ENCODE measurements around the gene MTHFD1L.
"Not testable (repeated sequence)": the region's sequence is repeated elsewhere in the genome, so short reads cannot be mapped to it uniquely, and the experiment has no call there.

Gene MTHFD1L

GRCh38 chr6:151101161-151101815, 235.8 kb downstream of the MTHFD1L start:
- no peak for DNase-seq

- no peak for DNase-seq
Measured at GRCh38 chr6:151101816-151102694, 236.6 kb downstream of the MTHFD1L start.

GRCh38 chr6:151103266-151103665, 237.8 kb downstream of the MTHFD1L start:
- no peak for DNase-seq

GRCh38 chr6:151107897-151108427, 242.5 kb downstream of the MTHFD1L start:
- DNase-seq: no peak

- no peak for DNase-seq
Measured at GRCh38 chr6:151108548-151108947, 243.0 kb downstream of the MTHFD1L start.

GRCh38 chr6:151109361-151109760, 243.9 kb downstream of the MTHFD1L start:
- no peak for DNase-seq

GRCh38 chr6:151109869-151110575, 244.5 kb downstream of the MTHFD1L start:
- no peak for DNase-seq

GRCh38 chr6:151110576-151110905, 245.0 kb downstream of the MTHFD1L start:
- no peak for DNase-seq

- no peak for DNase-seq
Measured at GRCh38 chr6:151111670-151112069, 246.2 kb downstream of the MTHFD1L start.

GRCh38 chr6:151112130-151112529, 246.6 kb downstream of the MTHFD1L start:
- no peak for DNase-seq

GRCh38 chr6:151112884-151113283, 247.4 kb downstream of the MTHFD1L start:
- DNase-seq: not testable (repeated sequence)

GRCh38 chr6:151113641-151114040, 248.1 kb downstream of the MTHFD1L start:
- no peak for DNase-seq

- no peak for DNase-seq
Measured at GRCh38 chr6:151118461-151119123, 253.1 kb downstream of the MTHFD1L start.

- no peak for DNase-seq
Measured at GRCh38 chr6:151119823-151120524, 254.5 kb downstream of the MTHFD1L start.

GRCh38 chr6:151121900-151122299, 256.4 kb downstream of the MTHFD1L start:
- DNase-seq: no peak

GRCh38 chr6:151123641-151124040, 258.1 kb downstream of the MTHFD1L start:
- DNase-seq: not testable (repeated sequence)

- DNase-seq: not testable (repeated sequence)
Measured at GRCh38 chr6:151125242-151125641, 259.7 kb downstream of the MTHFD1L start.

- DNase-seq: peak; percentile 6
Measured at GRCh38 chr6:151125651-151126416, 260.3 kb downstream of the MTHFD1L start.

GRCh38 chr6:151126417-151126724, 260.9 kb downstream of the MTHFD1L start:
- not testable (repeated sequence) for DNase-seq

GRCh38 chr6:151127133-151127798, 261.8 kb downstream of the MTHFD1L start:
- not testable (repeated sequence) for DNase-seq
